ENCODE measurements around the gene KLF7. TPM values are rescaled to one million over a fixed set of nuclear protein-coding genes. Genes with fewer than 3 reads are reported as not detected.

The KLF7 gene
- total RNA-seq, 1 experiment from 2014 or later, result 32.2 TPM

DNA sequence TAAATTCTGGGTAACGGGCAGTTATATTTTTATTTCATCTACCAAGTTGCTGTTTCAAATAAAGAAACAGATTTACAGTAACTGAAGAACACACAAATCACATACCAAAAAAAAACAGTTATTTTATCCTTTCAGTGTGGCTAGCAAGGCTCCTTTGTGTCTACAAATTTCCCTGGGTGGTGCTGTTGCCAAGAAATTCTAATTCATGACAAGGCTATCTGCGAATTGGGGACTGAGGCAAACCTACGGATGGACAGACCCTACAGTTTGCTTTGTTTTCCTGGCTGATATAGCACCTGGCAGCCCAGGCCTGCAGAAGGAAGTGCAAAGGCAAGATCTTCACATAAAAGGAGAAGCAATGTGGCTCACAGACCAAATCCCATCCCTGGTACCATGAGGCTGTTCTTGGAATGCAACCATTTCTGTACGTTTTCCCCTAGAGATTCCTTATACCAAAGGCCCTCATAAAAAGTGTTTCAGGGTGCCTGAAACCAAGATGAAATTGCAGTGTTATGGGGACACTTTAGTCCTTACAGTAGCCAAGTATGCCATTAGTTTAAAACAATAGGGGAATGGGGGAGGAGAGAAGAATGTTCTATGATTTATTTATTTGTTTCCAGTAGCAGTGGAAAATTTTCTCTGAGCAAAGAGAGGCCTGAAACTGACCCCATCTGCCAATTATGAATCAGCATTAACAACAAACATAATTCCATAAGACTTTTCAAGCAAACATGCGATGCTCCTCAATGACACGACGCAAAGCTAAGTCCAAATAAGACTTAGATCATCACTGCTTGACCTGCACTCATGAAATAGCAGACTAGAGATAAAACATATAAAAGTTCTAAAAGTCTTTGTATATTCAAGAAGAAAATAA is 4.3 kb downstream of the KLF7 start:
- Histone ChIP-seq H3K79me1 (ENCODE audit: insufficient read depth, low read depth, low read length, poor library complexity, severe bottlenecking) (no peaks in the 10 kb centered on the region), H2AFZ (ENCODE audit: low read length) (no peak overlapping the region), H3K27me3 (ENCODE audit: insufficient read depth, low read length) (no peaks in the 10 kb centered on the region), H3K4me2 (ENCODE audit: insufficient read depth, insufficient read length, low read length) (no peak overlapping the region), H4K8ac (replicated peaks; ENCODE audit: insufficient read length, low read depth, low read length) (no peak overlapping the region), H3K23me2 (ENCODE audit: insufficient read length, low read depth, low read length, poor library complexity, severe bottlenecking) (peaks cover 19% of the 10 kb centered on the region), H2BK120ac (ENCODE audit: low read depth, low read length, poor library complexity, severe bottlenecking) (no peak overlapping the region), H3K56ac (ENCODE audit: insufficient read length, low read depth, low read length) (no peak overlapping the region), H2BK5ac (ENCODE audit: insufficient read length, low read length) (no peak overlapping the region), H2BK20ac (ENCODE audit: low read depth, low read length, poor library complexity, severe bottlenecking) (no peak overlapping the region), H2BK15ac (ENCODE audit: low read depth, low read length) (no peak overlapping the region), H2AK5ac (ENCODE audit: insufficient read length, low read length) (no peak overlapping the region), H2BK12ac (ENCODE audit: insufficient read length, low read depth, low read length) (no peak overlapping the region), H3K4me1 (ENCODE audit: insufficient read depth, low read length) (peaks cover 10% of the 10 kb centered on the region), H3K79me2 (ENCODE audit: insufficient read depth, low read length) (peaks cover 33% of the 10 kb centered on the region; the same call in 1 of the 2 replicates), H3K27ac (ENCODE audit: insufficient read length, low read depth, low read length) (no peak overlapping the region), H3K14ac (ENCODE audit: insufficient read depth, low read length) (no peak overlapping the region), H4K5ac (ENCODE audit: insufficient read length, low read depth, low read length) (no peak overlapping the region), H3K9me3 (ENCODE audit: control insufficient read depth, low read depth, low read length) (no peaks in the 10 kb centered on the region), H4K91ac (ENCODE audit: insufficient read length, low read depth, low read length) (no peak overlapping the region), H3K23ac (ENCODE audit: insufficient read length, low read depth, low read length) (no peak overlapping the region), H3T11ph (ENCODE audit: low read length) (no peak overlapping the region), H3K18ac (ENCODE audit: insufficient read length, low read depth, low read length) (no peak overlapping the region), H4K20me1 (ENCODE audit: control insufficient read depth, insufficient read depth, insufficient read length) (no peaks in the 10 kb centered on the region), H3K9ac (ENCODE audit: extremely low read depth, insufficient read length, low read length) (no peak overlapping the region), H3K4ac (ENCODE audit: low read depth, low read length) (no peak overlapping the region)
- H3K9me3 Mint-ChIP-seq, result no peaks in the 10 kb centered on the region
- peak overlapping the region in 2 of 3 experiments; percentile 36 to 87; a peak in 3 of 7 replicates for H3K27ac Mint-ChIP-seq
- H3K27me3 Mint-ChIP-seq (ENCODE audit: low read depth), result no peaks in the 10 kb centered on the region; the same call in 1 of the 2 replicates
- TF ChIP-seq CTCF (conservative IDR thresholded peaks at IDR 0.05), result no peak
- peaks cover 60 to 69% of the 10 kb centered on the region in 2 experiments for H3K4me1 Mint-ChIP-seq
- H3K4me3 Mint-ChIP-seq, result no peak overlapping the region; a peak in 1 of 5 replicates
- peaks cover 0 to 1% (median 0%) of the 10 kb centered on the region in 3 experiments; a peak in 2 of 7 replicates for H3K36me3 Mint-ChIP-seq (ENCODE audit: insufficient read depth in 1 of 3, low read depth in 3 of 3)
- WGBS (ENCODE audit: extremely low coverage, insufficient read length, low lambda C conversion rate), result no CpG with 5 or more reads among the region's 7 CpGs
- no peak for DNase-seq
